Measurements from ENCODE around the gene DNAJC15. TPM values are rescaled to one million over a fixed set of nuclear protein-coding genes. Genes with fewer than 3 reads are reported as not detected.

Gene DNAJC15
- total RNA-seq, 1 experiment from 2014 or later: 20.3 TPM

DNA sequence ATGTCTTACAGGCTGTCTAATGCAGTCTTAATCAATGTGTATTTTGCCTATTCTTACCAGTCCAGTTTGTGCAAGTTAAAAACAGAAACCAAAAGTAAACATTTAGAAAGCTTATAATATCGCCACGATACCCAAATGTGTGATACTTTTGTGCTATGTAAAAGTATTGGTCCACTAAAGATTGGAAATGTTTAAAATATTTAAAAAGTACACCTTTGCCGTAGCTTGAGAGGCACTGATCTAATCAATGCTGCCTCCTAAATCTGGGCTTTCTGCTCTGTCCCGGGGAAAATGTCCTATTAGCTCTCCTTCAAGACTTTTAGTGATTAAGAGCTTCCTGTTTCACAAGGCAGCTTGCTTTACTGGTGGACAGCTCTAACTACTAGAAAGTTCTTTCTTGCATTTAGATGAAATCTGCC lies 64.7 kb downstream of the DNAJC15 start:
- no peak for DNase-seq (ENCODE audit: low read depth, low spot score)
- H3K36me3 ChIP-seq (ENCODE audit: control insufficient read depth, insufficient read depth, low read length): no peaks in the 10 kb centered on the region
- in situ Hi-C loops (cut with HindIII; ENCODE audit: low pct_unique_long_range_greater_than_20kb, low sequenced_read_pairs) (no loop called here), intact Hi-C loops (cut with micrococcal nuclease; ENCODE audit: unreplicated experiment) (loop anchor here (5.0 to 10.0 kb wide), 2 partner anchors 697 to 714 kb away; partner anchors contain the start of gene ENOX1)
- H3K27me3 ChIP-seq (ENCODE audit: control insufficient read depth, insufficient read depth, low read length): no peaks in the 10 kb centered on the region
- BruUV-seq (replicated peaks): no TSS peak
- ChIA-PET POLR2A (no interaction called here), CTCF (no interaction called here)
- ATAC-seq: no peak
- no peak overlapping the region for H3K27ac ChIP-seq (ENCODE audit: low read length)
- no peaks in the 10 kb centered on the region; the same call in 1 of the 2 replicates for H3K4me1 ChIP-seq (ENCODE audit: control insufficient read depth, insufficient read depth, low read length)
- no peak overlapping the region for H3K4me3 ChIP-seq (ENCODE audit: low read depth in 2 of 2, low read length in 2 of 2)
- TF ChIP-seq, protein P1, sequence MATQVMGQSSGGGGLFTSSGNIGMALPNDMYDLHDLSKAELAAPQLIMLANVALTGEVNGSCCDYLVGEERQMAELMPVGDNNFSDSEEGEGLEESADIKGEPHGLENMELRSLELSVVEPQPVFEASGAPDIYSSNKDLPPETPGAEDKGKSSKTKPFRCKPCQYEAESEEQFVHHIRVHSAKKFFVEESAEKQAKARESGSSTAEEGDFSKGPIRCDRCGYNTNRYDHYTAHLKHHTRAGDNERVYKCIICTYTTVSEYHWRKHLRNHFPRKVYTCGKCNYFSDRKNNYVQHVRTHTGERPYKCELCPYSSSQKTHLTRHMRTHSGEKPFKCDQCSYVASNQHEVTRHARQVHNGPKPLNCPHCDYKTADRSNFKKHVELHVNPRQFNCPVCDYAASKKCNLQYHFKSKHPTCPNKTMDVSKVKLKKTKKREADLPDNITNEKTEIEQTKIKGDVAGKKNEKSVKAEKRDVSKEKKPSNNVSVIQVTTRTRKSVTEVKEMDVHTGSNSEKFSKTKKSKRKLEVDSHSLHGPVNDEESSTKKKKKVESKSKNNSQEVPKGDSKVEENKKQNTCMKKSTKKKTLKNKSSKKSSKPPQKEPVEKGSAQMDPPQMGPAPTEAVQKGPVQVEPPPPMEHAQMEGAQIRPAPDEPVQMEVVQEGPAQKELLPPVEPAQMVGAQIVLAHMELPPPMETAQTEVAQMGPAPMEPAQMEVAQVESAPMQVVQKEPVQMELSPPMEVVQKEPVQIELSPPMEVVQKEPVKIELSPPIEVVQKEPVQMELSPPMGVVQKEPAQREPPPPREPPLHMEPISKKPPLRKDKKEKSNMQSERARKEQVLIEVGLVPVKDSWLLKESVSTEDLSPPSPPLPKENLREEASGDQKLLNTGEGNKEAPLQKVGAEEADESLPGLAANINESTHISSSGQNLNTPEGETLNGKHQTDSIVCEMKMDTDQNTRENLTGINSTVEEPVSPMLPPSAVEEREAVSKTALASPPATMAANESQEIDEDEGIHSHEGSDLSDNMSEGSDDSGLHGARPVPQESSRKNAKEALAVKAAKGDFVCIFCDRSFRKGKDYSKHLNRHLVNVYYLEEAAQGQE (IDR thresholded peaks at IDR 0.05; ENCODE audit: insufficient read depth in 1 of 2, low read depth in 2 of 2, low read length in 1 of 2): no peak
- TF ChIP-seq TCF7L2 (IDR thresholded peaks at IDR 0.05; ENCODE audit: low read depth, low read length): no peak
- no peak for TF ChIP-seq SIN3A (IDR thresholded peaks at IDR 0.05; ENCODE audit: borderline replicate concordance, insufficient read depth, low read depth, low read length)
- TF ChIP-seq, protein P2, sequence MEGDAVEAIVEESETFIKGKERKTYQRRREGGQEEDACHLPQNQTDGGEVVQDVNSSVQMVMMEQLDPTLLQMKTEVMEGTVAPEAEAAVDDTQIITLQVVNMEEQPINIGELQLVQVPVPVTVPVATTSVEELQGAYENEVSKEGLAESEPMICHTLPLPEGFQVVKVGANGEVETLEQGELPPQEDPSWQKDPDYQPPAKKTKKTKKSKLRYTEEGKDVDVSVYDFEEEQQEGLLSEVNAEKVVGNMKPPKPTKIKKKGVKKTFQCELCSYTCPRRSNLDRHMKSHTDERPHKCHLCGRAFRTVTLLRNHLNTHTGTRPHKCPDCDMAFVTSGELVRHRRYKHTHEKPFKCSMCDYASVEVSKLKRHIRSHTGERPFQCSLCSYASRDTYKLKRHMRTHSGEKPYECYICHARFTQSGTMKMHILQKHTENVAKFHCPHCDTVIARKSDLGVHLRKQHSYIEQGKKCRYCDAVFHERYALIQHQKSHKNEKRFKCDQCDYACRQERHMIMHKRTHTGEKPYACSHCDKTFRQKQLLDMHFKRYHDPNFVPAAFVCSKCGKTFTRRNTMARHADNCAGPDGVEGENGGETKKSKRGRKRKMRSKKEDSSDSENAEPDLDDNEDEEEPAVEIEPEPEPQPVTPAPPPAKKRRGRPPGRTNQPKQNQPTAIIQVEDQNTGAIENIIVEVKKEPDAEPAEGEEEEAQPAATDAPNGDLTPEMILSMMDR (IDR thresholded peaks at IDR 0.05): no peak
- TF ChIP-seq POLR2AphosphoS5 (IDR thresholded peaks at IDR 0.05; ENCODE audit: low read depth, low read length): no peak
- H3K9me3 ChIP-seq (ENCODE audit: control insufficient read depth, insufficient read depth, low read depth, low read length): no peaks in the 10 kb centered on the region

DNA sequence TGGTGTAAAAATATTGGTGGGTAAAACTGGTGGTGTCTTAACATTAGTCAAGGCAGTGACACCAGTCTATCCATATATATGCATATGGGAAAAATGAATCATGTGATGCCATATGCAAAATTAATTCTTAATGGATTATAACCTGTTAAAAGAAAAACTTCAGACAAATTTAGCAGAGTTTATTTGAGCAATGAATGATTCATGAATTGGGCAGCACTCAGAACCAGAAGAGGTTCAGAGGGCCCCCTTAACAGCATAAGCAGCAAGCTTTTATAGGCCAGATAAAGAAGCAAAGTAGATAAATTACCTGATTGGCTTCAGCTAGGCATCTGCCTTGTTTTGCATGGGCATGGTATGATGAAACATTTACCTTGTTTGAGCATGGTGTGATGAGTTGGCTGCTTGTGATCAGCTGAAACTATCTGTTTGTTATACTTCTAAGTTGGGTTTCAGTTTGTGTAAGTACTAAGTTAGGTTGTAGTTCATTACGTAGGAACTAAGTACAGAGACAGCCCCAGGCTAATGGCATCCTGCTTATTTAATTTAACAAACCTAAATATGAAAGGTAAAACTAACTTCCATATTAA lies 66.6 kb downstream of the DNAJC15 start:
- POLR2A ChIA-PET: no interaction called here
- no TSS peak for BruUV-seq (replicated peaks)
- intact Hi-C loops (cut with micrococcal nuclease; ENCODE audit: unreplicated experiment): loop anchor here (5.0 to 10.0 kb wide), 2 partner anchors 695 to 712 kb away; partner anchors contain the start of gene ENOX1
- no peaks in the 10 kb centered on the region for H3K9me3 ChIP-seq (ENCODE audit: control insufficient read depth, insufficient read depth, low read depth, low read length)
- TF ChIP-seq TCF7L2 (IDR thresholded peaks at IDR 0.05; ENCODE audit: low read depth, low read length) (no peak), SIN3A (IDR thresholded peaks at IDR 0.05; ENCODE audit: borderline replicate concordance, insufficient read depth, low read depth, low read length) (no peak), POLR2AphosphoS5 (IDR thresholded peaks at IDR 0.05; ENCODE audit: low read depth, low read length) (no peak)
- TF ChIP-seq, protein P1 (IDR thresholded peaks at IDR 0.05; ENCODE audit: insufficient read depth in 1 of 2, low read depth in 2 of 2, low read length in 1 of 2): no peak
- DNase-seq (ENCODE audit: low read depth, low spot score) (no peak), ATAC-seq (no peak)
- H3K36me3 ChIP-seq (ENCODE audit: control insufficient read depth, insufficient read depth, low read length): no peaks in the 10 kb centered on the region
- H3K27me3 ChIP-seq (ENCODE audit: control insufficient read depth, insufficient read depth, low read length): no peaks in the 10 kb centered on the region
- CTCF ChIA-PET: no interaction called here
- in situ Hi-C loops (cut with HindIII; ENCODE audit: low pct_unique_long_range_greater_than_20kb, low sequenced_read_pairs): no loop called here
- no peaks in the 10 kb centered on the region; the same call in 1 of the 2 replicates for H3K4me1 ChIP-seq (ENCODE audit: control insufficient read depth, insufficient read depth, low read length)
- no peak overlapping the region for H3K4me3 ChIP-seq (ENCODE audit: low read depth in 2 of 2, low read length in 2 of 2)
- H3K27ac ChIP-seq (ENCODE audit: low read length): no peak overlapping the region

All from Panc1 (cell line).